Keratinocyte (primary cell): ENCODE measurements around the gene MSI2. TPM values are rescaled to one million over a fixed set of nuclear protein-coding genes. Genes with fewer than 3 reads are reported as not detected.

Source experiments
- DNase-seq: peaks from one replicate; pipeline ENCODE4 v3.0.0-alpha.2; 2011; ENCODE audit warnings: low read depth, missing footprints, low spot score
- FAIRE-seq: peaks from 2 replicates; lab custom pipeline; 2011; peaks lifted over from hg19 to GRCh38; lab: Jason Lieb, UNC
- H2AFZ ChIP-seq: 2 replicates; pipeline ENCODE4 v1.6.0; 2012; ENCODE audit warnings: low read length, control low read depth, inconsistent platforms; ENCODE audit not compliant: control insufficient read depth
- H3K27ac ChIP-seq: 2 replicates; pipeline ENCODE4 v1.5.1; 2011; ENCODE audit warnings: low read length; ENCODE audit not compliant: control insufficient read depth, insufficient read depth
- H3K27me3 ChIP-seq: 3 replicates; pipeline ENCODE4 v1.6.0; 2011; ENCODE audit warnings: low read length; ENCODE audit not compliant: control insufficient read depth, insufficient read depth; ENCODE audit errors: extremely low read depth
- H3K36me3 ChIP-seq, 2 experiments: 2 replicates in 1 of 2; 3 replicates in 1 of 2; pipeline ENCODE4 v1.5.1; 2011; ENCODE audit warnings: low read length in 2 of 2, mild to moderate bottlenecking in 1 of 2; ENCODE audit not compliant: control insufficient read depth in 2 of 2, insufficient read depth in 2 of 2; ENCODE audit errors: extremely low read depth in 1 of 2
- H3K4me1 ChIP-seq: 3 replicates; pipeline ENCODE4 v1.5.1; 2011; ENCODE audit warnings: low read length; ENCODE audit not compliant: control insufficient read depth, insufficient read depth; ENCODE audit errors: extremely low read depth
- H3K4me2 ChIP-seq: 3 replicates; pipeline ENCODE4 v1.6.0; 2011; ENCODE audit warnings: low read depth, low read length; ENCODE audit not compliant: control insufficient read depth, insufficient read depth; ENCODE audit errors: extremely low read depth
- H3K4me3 ChIP-seq, 3 experiments: fragments of 200-600 bp in 1 of 3; sonication (generic) in 1 of 3; 2 replicates in 2 of 3; 3 replicates in 1 of 3; pipeline ENCODE4 v1.5.1; 2011 to 2016; ENCODE audit warnings: low read length in 3 of 3, mild to moderate bottlenecking in 3 of 3, control low read depth in 2 of 3, inconsistent platforms in 1 of 3, low read depth in 1 of 3, mixed read lengths in 1 of 3, mixed run types in 1 of 3, moderate library complexity in 1 of 3; ENCODE audit not compliant: control insufficient read depth in 2 of 3, insufficient read depth in 2 of 3; ENCODE audit errors: extremely low read depth in 1 of 3
- H3K79me2 ChIP-seq: 2 replicates; pipeline ENCODE4 v1.6.0; 2012; ENCODE audit warnings: low read length; ENCODE audit not compliant: control insufficient read depth, insufficient read depth
- H3K9ac ChIP-seq: 3 replicates; pipeline ENCODE4 v1.6.0; 2011; ENCODE audit warnings: low read length; ENCODE audit not compliant: control insufficient read depth, insufficient read depth; ENCODE audit errors: extremely low read depth
- H3K9me1 ChIP-seq: 3 replicates; pipeline ENCODE4 v1.6.0; 2011; ENCODE audit warnings: low read length; ENCODE audit not compliant: control insufficient read depth, insufficient read depth; ENCODE audit errors: extremely low read depth
- H3K9me3 ChIP-seq: 2 replicates; pipeline ENCODE4 v1.5.1; 2012; ENCODE audit warnings: low read depth, low read length; ENCODE audit not compliant: control insufficient read depth
- H4K20me1 ChIP-seq: 3 replicates; pipeline ENCODE4 v1.6.0; 2011; ENCODE audit warnings: low read length; ENCODE audit not compliant: control insufficient read depth, insufficient read depth; ENCODE audit errors: extremely low read depth
- CTCF ChIP-seq, 3 experiments: IDR thresholded peaks in 1 of 3; conservative IDR thresholded peaks in 1 of 3; optimal IDR thresholded peaks in 1 of 3; 2 replicates in 2 of 3; 3 replicates in 1 of 3; pipeline versions ENCODE3 to v1.5.1; 2011; ENCODE audit warnings: low read length in 3 of 3, mild to moderate bottlenecking in 3 of 3, moderate library complexity in 2 of 3, control low read depth in 1 of 3, inconsistent platforms in 1 of 3; ENCODE audit not compliant: insufficient read depth in 2 of 3; ENCODE audit errors: extremely low read depth in 1 of 3
- EZH2 ChIP-seq: IDR thresholded peaks from one replicate; pipeline ENCODE4 v1.6.1; 2012; ENCODE audit warnings: inconsistent platforms, mild to moderate bottlenecking, low read length, moderate library complexity
- dilution Hi-C: fragments of 300-500 bp; cut with MboI; formaldehyde crosslinking; loops from one replicate; pipeline ENCODE4 v1.7.0; 2020; ENCODE audit warnings: low sequenced_read_pairs; ENCODE audit not compliant: extremely low pct_ligation_motif_present
- polyA plus RNA-seq, 5 experiments: library from polyadenylated mRNA; depleted of rRNA in 3 of 5; stranded (reverse) in 3 of 5; stranded (forward) in 1 of 5; unstranded in 1 of 5; fragments of >200 nt; gene quantifications; 1 replicate in 1 of 5; 2 replicates in 3 of 5; 3 replicates in 1 of 5; pipeline versions ENCODE4 v1.2.1 to v1.2.3, GENCODE V29; 2011 to 2012; ENCODE audit warnings: missing spikeins in 2 of 5, low read depth in 1 of 5, low replicate concordance in 1 of 5

The MSI2 gene
- polyA plus RNA-seq, 1 donor (not counting 4 experiments of a cell fraction or from before 2014, with no cell fraction given), result 22.3 TPM

DNA sequence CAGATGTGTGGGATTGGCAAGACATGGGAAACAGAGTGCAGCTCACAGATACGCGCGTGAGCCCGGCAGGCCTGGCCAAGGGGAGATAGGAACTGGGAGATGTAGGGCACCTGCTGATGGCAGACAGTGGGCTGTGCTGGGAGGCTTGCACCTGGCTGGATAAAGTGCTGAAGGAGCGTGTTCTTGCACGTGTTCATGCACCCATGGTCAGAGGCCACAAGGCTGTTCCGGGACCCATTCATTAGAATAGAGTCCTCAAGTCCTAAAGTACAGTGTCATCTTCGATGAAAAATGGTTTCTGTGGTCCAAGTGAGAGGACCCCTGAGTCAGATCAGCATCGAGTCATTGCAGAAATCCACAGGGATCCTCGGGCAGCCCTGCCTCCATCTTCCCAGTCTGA, 252.3 kb downstream of the MSI2 start:
- H3K9ac ChIP-seq, result no peak overlapping the region
- H3K27ac ChIP-seq, result no peak overlapping the region
- H3K4me3 ChIP-seq, result no peak overlapping the region
- no peaks in the 10 kb centered on the region for H3K4me1 ChIP-seq
- H3K36me3 ChIP-seq, result no peaks in the 10 kb centered on the region
- FAIRE-seq (no peak), DNase-seq (no peak)
- H3K9me1 ChIP-seq, result peaks cover 2% of the 10 kb centered on the region
- H2AFZ ChIP-seq, result no peak overlapping the region
- H3K9me3 ChIP-seq, result no peaks in the 10 kb centered on the region
- H3K4me2 ChIP-seq, result no peak overlapping the region
- no peaks in the 10 kb centered on the region for H3K27me3 ChIP-seq
- no peaks in the 10 kb centered on the region for H3K79me2 ChIP-seq
- H4K20me1 ChIP-seq, result no peaks in the 10 kb centered on the region
- TF ChIP-seq EZH2 (no peak), CTCF (optimal IDR thresholded peaks at IDR 0.05 in 1 of 3, IDR thresholded peaks at IDR 0.05 in 1 of 3, conservative IDR thresholded peaks at IDR 0.05 in 1 of 3; ENCODE audit: extremely low read depth in 1 of 3, insufficient read depth in 2 of 3, low read length in 3 of 3) (no peak)
- dilution Hi-C loops, result no loop called here

DNA sequence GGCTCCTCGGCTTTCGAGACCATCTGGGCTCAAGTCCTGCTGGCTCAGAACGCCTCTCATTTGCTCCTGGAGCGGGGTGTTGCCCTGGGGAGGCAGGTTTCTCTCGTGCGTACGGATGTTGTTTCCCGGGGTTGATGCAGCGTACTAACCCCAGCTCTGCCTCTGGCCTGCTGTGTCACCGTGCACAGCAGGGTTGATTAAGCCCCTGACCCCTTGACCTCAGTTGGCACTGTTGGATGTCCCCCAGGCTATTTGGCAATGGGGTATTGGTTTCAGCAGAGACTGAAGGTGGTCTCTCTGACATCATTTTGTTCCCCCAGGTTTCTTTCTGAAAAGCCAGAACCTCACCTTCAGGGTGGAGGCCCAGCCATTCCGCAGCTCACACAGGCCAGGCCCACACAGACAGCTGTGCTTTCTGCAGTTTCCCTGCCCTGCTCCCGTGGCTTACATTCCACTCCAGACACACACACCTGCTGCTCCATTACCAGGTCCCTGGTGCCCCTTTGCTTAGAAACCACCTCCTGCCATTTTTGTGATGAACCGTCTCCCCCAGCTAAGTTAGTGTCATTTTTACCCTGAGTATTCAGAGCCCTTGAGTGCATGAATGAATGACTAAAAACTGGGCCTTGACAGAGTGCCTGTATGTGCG, 255.3 kb downstream of the MSI2 start:
- Histone ChIP-seq H3K9me3 (no peaks in the 10 kb centered on the region), H3K4me2 (no peak overlapping the region), H3K79me2 (no peaks in the 10 kb centered on the region), H3K9ac (no peak overlapping the region), H3K9me1 (peaks cover 2% of the 10 kb centered on the region), H4K20me1 (no peaks in the 10 kb centered on the region), H3K4me1 (peaks cover 6% of the 10 kb centered on the region), H3K27ac (no peak overlapping the region), H3K4me3 (no peak overlapping the region), H3K27me3 (no peaks in the 10 kb centered on the region), H2AFZ (no peak overlapping the region), H3K36me3 (no peaks in the 10 kb centered on the region)
- TF ChIP-seq EZH2 (no peak), CTCF (optimal IDR thresholded peaks at IDR 0.05 in 1 of 3, IDR thresholded peaks at IDR 0.05 in 1 of 3, conservative IDR thresholded peaks at IDR 0.05 in 1 of 3; ENCODE audit: extremely low read depth in 1 of 3, insufficient read depth in 2 of 3, low read length in 3 of 3) (no peak)
- DNase-seq, result no peak
- dilution Hi-C loops, result no loop called here
- no peak for FAIRE-seq
